GM12878 (cell line): ENCODE measurements around the gene RIPK3.

Experiments
- BMI1 ChIP-seq: fragments of 450-650 bp; IDR thresholded peaks from 2 replicates; pipeline ENCODE4 v1.6.1; 2016; ENCODE audit warnings: mild to moderate bottlenecking, moderate library complexity, borderline replicate concordance
- ESRRA ChIP-seq: IDR thresholded peaks from 2 replicates; pipeline ENCODE4 v1.6.1; 2012; ENCODE audit warnings: mild to moderate bottlenecking, low read length, improper control_type of control experiment
- POLR2AphosphoS2 ChIP-seq: IDR thresholded peaks from 2 replicates; pipeline ENCODE4 v1.6.1; 2011; ENCODE audit warnings: low read depth, mild to moderate bottlenecking, low read length, improper control_type of control experiment, moderate library complexity
- POU2F2 ChIP-seq: IDR thresholded peaks from 3 replicates; pipeline ENCODE4 v1.6.1; 2011; ENCODE audit warnings: low read depth, mild to moderate bottlenecking, low read length, borderline replicate concordance

- TF ChIP-seq BMI1 (no peak), ESRRA (no peak), POLR2AphosphoS2 (no peak), POU2F2 (no peak)
Measured at GRCh38 chr14:24290746-24291145, 49.0 kb downstream of the RIPK3 start.
